Vagina (tissue), 2 donors: ENCODE results near the gene RPRD1B. TPM values are rescaled to one million over a fixed set of nuclear protein-coding genes. Genes with fewer than 3 reads are reported as not detected.

Source experiments
- DNase-seq, 2 donors: peaks; one replicate each; pipeline ENCODE4 v3.0.0-alpha.2; 2017; ENCODE audit errors: extremely low spot score in 2 of 2
- H3K27ac ChIP-seq: fragments of 200-600 bp; sonication (generic); one replicate; pipeline ENCODE4 v1.5.1; 2019
- H3K27me3 ChIP-seq: fragments of 200-600 bp; sonication (generic); one replicate; pipeline ENCODE4 v1.5.1; 2019
- H3K36me3 ChIP-seq, 2 donors: fragments of 200-600 bp; sonication (generic); one replicate each; pipeline ENCODE4 v1.5.1; 2017 to 2019
- H3K4me1 ChIP-seq: fragments of 200-600 bp; sonication (generic); one replicate; pipeline ENCODE4 v1.5.1; 2019
- H3K4me3 ChIP-seq, 2 donors: fragments of 200-600 bp; sonication (generic); 1 replicate in 1 of 2; 2 replicates in 1 of 2; pipeline ENCODE4 v1.5.1; 2016 to 2019
- H3K9me3 ChIP-seq: fragments of 200-600 bp; sonication (generic); one replicate; pipeline ENCODE4 v1.5.1; 2019
- CTCF ChIP-seq, 3 experiments: fragments of 450-650 bp in 2 of 3; fragments of 200-600 bp in 1 of 3; sonication (generic) in 1 of 3; IDR thresholded peaks; one replicate each; pipeline ENCODE4 v1.5.1; 2017 to 2019; ENCODE audit warnings: antibody characterized with exemption in 3 of 3, mild to moderate bottlenecking in 2 of 3, moderate library complexity in 2 of 3
- POLR2A ChIP-seq, 2 donors: fragments of 450-650 bp; IDR thresholded peaks; one replicate each; pipeline ENCODE4 v1.6.1; 2017; ENCODE audit warnings: antibody characterized with exemption in 2 of 2, mild to moderate bottlenecking in 2 of 2, moderate library complexity in 2 of 2
- POLR2AphosphoS5 ChIP-seq, 2 donors: sonication (generic); formaldehyde crosslinking; IDR thresholded peaks; one replicate each; pipeline ENCODE4 v1.9.0; 2017; ENCODE audit warnings: antibody characterized with exemption in 2 of 2, mild to moderate bottlenecking in 2 of 2, low read depth in 1 of 2; ENCODE audit not compliant: insufficient read depth in 1 of 2
- intact Hi-C: fragments of 100-400 bp; cut with DNase I; formaldehyde crosslinking; loops from one replicate; pipeline ENCODE4 v1.15.1; 2023
- total RNA-seq: library from RNA; depleted of rRNA; stranded (reverse); fragments of >200 nt; gene quantifications from one replicate; pipeline ENCODE4 v1.2.3, GENCODE V29; 2016

Gene RPRD1B
- total RNA-seq, 1 donor from 2014 or later, result 23.8 TPM

GRCh38 chr20:37991157-37991866 lies 42.2 kb upstream of the RPRD1B start:
- H3K27me3 ChIP-seq, result no peaks in the 10 kb centered on the region
- no peaks in the 10 kb centered on the region for H3K9me3 ChIP-seq
- H3K36me3 ChIP-seq, result peaks cover 0 to 20% of the 10 kb centered on the region in 2 donors
- no peak overlapping the region for H3K27ac ChIP-seq
- no peak overlapping the region for H3K4me3 ChIP-seq
- H3K4me1 ChIP-seq, result peaks cover 35% of the 10 kb centered on the region
- DNase-seq, result no peak
- TF ChIP-seq POLR2AphosphoS5 (IDR thresholded peaks at IDR 0.05; ENCODE audit: insufficient read depth in 1 of 2, low read depth in 1 of 2) (no peak), CTCF (IDR thresholded peaks at IDR 0.05) (no peak), POLR2A (IDR thresholded peaks at IDR 0.05) (no peak)
- intact Hi-C loops, result loop anchor here (10.0 kb wide), 1 partner anchor 427 kb away; no protein-coding TSS in a partner anchor

GRCh38 chr20:37991908-37992307 lies 41.6 kb upstream of the RPRD1B start:
- no peak for TF ChIP-seq POLR2AphosphoS5 (IDR thresholded peaks at IDR 0.05; ENCODE audit: insufficient read depth in 1 of 2, low read depth in 1 of 2)
- TF ChIP-seq POLR2A (IDR thresholded peaks at IDR 0.05), result no peak
- TF ChIP-seq CTCF (IDR thresholded peaks at IDR 0.05), result no peak
- Histone ChIP-seq H3K27ac (no peak overlapping the region), H3K27me3 (no peaks in the 10 kb centered on the region), H3K4me3 (no peak overlapping the region), H3K36me3 (peaks cover 0 to 26% of the 10 kb centered on the region in 2 donors), H3K9me3 (no peaks in the 10 kb centered on the region), H3K4me1 (peaks cover 29% of the 10 kb centered on the region)
- DNase-seq, result no peak
- intact Hi-C loops, result loop anchor here (10.0 kb wide), 1 partner anchor 427 kb away; no protein-coding TSS in a partner anchor

GRCh38 chr20:37992802-37993409 lies 40.6 kb upstream of the RPRD1B start:
- intact Hi-C loops, result loop anchor here (10.0 kb wide), 1 partner anchor 428 kb away; no protein-coding TSS in a partner anchor
- DNase-seq, result no peak
- Histone ChIP-seq H3K36me3 (peaks cover 0 to 35% of the 10 kb centered on the region in 2 donors), H3K27me3 (no peaks in the 10 kb centered on the region), H3K4me1 (peaks cover 19% of the 10 kb centered on the region), H3K4me3 (no peak overlapping the region), H3K9me3 (no peaks in the 10 kb centered on the region), H3K27ac (no peak overlapping the region)
- peak in 1 of 3 experiments; percentile 43 for TF ChIP-seq CTCF (IDR thresholded peaks at IDR 0.05)
- no peak for TF ChIP-seq POLR2A (IDR thresholded peaks at IDR 0.05)

GRCh38 chr20:37994512-37994911 lies 39.0 kb upstream of the RPRD1B start:
- Histone ChIP-seq H3K27me3 (no peaks in the 10 kb centered on the region), H3K36me3 (peaks cover 0 to 46% of the 10 kb centered on the region in 2 donors), H3K27ac (no peak overlapping the region), H3K4me1 (peaks cover 18% of the 10 kb centered on the region), H3K9me3 (no peaks in the 10 kb centered on the region), H3K4me3 (no peak overlapping the region)
- no peak for DNase-seq
- intact Hi-C loops, result loop anchor here (10.0 kb wide), 1 partner anchor 430 kb away; no protein-coding TSS in a partner anchor
- TF ChIP-seq CTCF (IDR thresholded peaks at IDR 0.05) (no peak), POLR2A (IDR thresholded peaks at IDR 0.05) (no peak), POLR2AphosphoS5 (IDR thresholded peaks at IDR 0.05; ENCODE audit: insufficient read depth in 1 of 2, low read depth in 1 of 2) (no peak)
